H9 (cell line): ENCODE results near the gene GSE1. TPM values are rescaled to one million over a fixed set of nuclear protein-coding genes. Genes with fewer than 3 reads are reported as not detected.

Experiments used
- DNase-seq: peaks from one replicate; pipeline ENCODE4 v3.0.0-alpha.2; 2017
- H2AFZ ChIP-seq: one replicate; pipeline ENCODE4 v1.6.1; 2013; ENCODE audit warnings: mild to moderate bottlenecking, low read length, control low read depth, moderate library complexity
- H2AK5ac ChIP-seq: 2 replicates; pipeline ENCODE4 v1.6.1; 2013; ENCODE audit warnings: low read length, control low read depth, mixed read lengths; ENCODE audit not compliant: insufficient read length
- H2BK120ac ChIP-seq: one replicate; pipeline ENCODE4 v1.6.1; 2013; ENCODE audit warnings: low read depth, mild to moderate bottlenecking, low read length, control low read depth, inconsistent platforms; ENCODE audit not compliant: poor library complexity, severe bottlenecking
- H2BK12ac ChIP-seq: 2 replicates; pipeline ENCODE4 v1.6.1; 2013; ENCODE audit warnings: low read length, control low read depth, mixed read lengths, low read depth; ENCODE audit not compliant: insufficient read length
- H2BK15ac ChIP-seq: 2 replicates; pipeline ENCODE4 v1.6.1; 2013; ENCODE audit warnings: low read depth, low read length, control low read depth
- H2BK20ac ChIP-seq: one replicate; pipeline ENCODE4 v1.6.1; 2013; ENCODE audit warnings: low read depth, mild to moderate bottlenecking, low read length, control low read depth, inconsistent platforms; ENCODE audit not compliant: poor library complexity, severe bottlenecking
- H2BK5ac ChIP-seq: 2 replicates; pipeline ENCODE4 v1.6.1; 2013; ENCODE audit warnings: low read length, control low read depth, mixed read lengths; ENCODE audit not compliant: insufficient read length
- H3K14ac ChIP-seq: 2 replicates; pipeline ENCODE4 v1.6.1; 2013; ENCODE audit warnings: low read length, control low read depth; ENCODE audit not compliant: insufficient read depth
- H3K18ac ChIP-seq: 2 replicates; pipeline ENCODE4 v1.6.1; 2013; ENCODE audit warnings: low read depth, mild to moderate bottlenecking, mixed read lengths, low read length, control low read depth; ENCODE audit not compliant: insufficient read length
- H3K23ac ChIP-seq: 2 replicates; pipeline ENCODE4 v1.6.1; 2013; ENCODE audit warnings: low read length, control low read depth, mixed read lengths, low read depth; ENCODE audit not compliant: insufficient read length
- H3K23me2 ChIP-seq: 2 replicates; pipeline ENCODE4 v1.6.1; 2013; ENCODE audit warnings: low read depth, mild to moderate bottlenecking, mixed read lengths, low read length, control low read depth; ENCODE audit not compliant: insufficient read length, poor library complexity, severe bottlenecking
- H3K27ac ChIP-seq: 2 replicates; pipeline ENCODE4 v1.5.1; 2013; ENCODE audit warnings: low read length, control low read depth, mixed read lengths, low read depth; ENCODE audit not compliant: insufficient read length
- H3K27me3 ChIP-seq: 2 replicates; pipeline ENCODE4 v1.6.1; 2013; ENCODE audit warnings: low read length, control low read depth, inconsistent platforms; ENCODE audit not compliant: insufficient read depth
- H3K4ac ChIP-seq: 2 replicates; pipeline ENCODE4 v1.6.1; 2013; ENCODE audit warnings: low read depth, mild to moderate bottlenecking, control low read depth, inconsistent platforms, low read length, moderate library complexity
- H3K4me1 ChIP-seq: 2 replicates; pipeline ENCODE4 v1.6.1; 2013; ENCODE audit warnings: low read length, control low read depth, inconsistent platforms; ENCODE audit not compliant: insufficient read depth
- H3K4me2 ChIP-seq: 2 replicates; pipeline ENCODE4 v1.6.1; 2013; ENCODE audit warnings: low read length, control low read depth, mixed read lengths; ENCODE audit not compliant: insufficient read length, insufficient read depth
- H3K56ac ChIP-seq: 2 replicates; pipeline ENCODE4 v1.6.1; 2013; ENCODE audit warnings: low read depth, mild to moderate bottlenecking, mixed read lengths, low read length, control low read depth; ENCODE audit not compliant: insufficient read length
- H3K79me1 ChIP-seq: 2 replicates; pipeline ENCODE4 v1.6.1; 2013; ENCODE audit warnings: low read depth, mild to moderate bottlenecking, moderate library complexity, low read length, control low read depth, inconsistent platforms; ENCODE audit not compliant: insufficient read depth, poor library complexity, severe bottlenecking
- H3K79me2 ChIP-seq: 2 replicates; pipeline ENCODE4 v1.6.1; 2013; ENCODE audit warnings: low read length, control low read depth, inconsistent platforms; ENCODE audit not compliant: insufficient read depth
- H3K9ac ChIP-seq: 2 replicates; pipeline ENCODE4 v1.6.1; 2013; ENCODE audit warnings: low read length, control low read depth, mixed read lengths; ENCODE audit not compliant: insufficient read length; ENCODE audit errors: extremely low read depth
- H3K9me3 ChIP-seq: one replicate; pipeline ENCODE4 v1.6.1; 2013; ENCODE audit warnings: low read depth, low read length, inconsistent platforms; ENCODE audit not compliant: control insufficient read depth
- H3T11ph ChIP-seq: one replicate; pipeline ENCODE4 v1.6.1; 2013; ENCODE audit warnings: mild to moderate bottlenecking, low read length, control low read depth, inconsistent platforms
- H4K20me1 ChIP-seq: one replicate; pipeline ENCODE4 v1.6.1; 2013; ENCODE audit not compliant: control insufficient read depth, insufficient read length, insufficient read depth
- H4K5ac ChIP-seq: 2 replicates; pipeline ENCODE4 v1.6.1; 2013; ENCODE audit warnings: low read depth, mild to moderate bottlenecking, mixed read lengths, low read length, control low read depth; ENCODE audit not compliant: insufficient read length
- H4K8ac ChIP-seq: replicated peaks from 2 replicates; pipeline ENCODE4 v1.6.1; 2013; ENCODE audit warnings: low read length, control low read depth, mixed read lengths, low read depth; ENCODE audit not compliant: insufficient read length
- H4K91ac ChIP-seq: 2 replicates; pipeline ENCODE4 v1.6.1; 2013; ENCODE audit warnings: low read depth, mild to moderate bottlenecking, moderate library complexity, mixed read lengths, low read length, control low read depth; ENCODE audit not compliant: insufficient read length
- H3K27ac Mint-ChIP-seq, 3 experiments: 2 replicates in 2 of 3; 3 replicates in 1 of 3; pipeline ENCODE4 v1.8.0; 2020 to 2021; ENCODE audit warnings: mixed read lengths in 3 of 3, mild to moderate bottlenecking in 1 of 3, moderate library complexity in 1 of 3
- H3K27me3 Mint-ChIP-seq: 2 replicates; pipeline ENCODE4 v1.8.0; 2021; ENCODE audit warnings: low read depth, mild to moderate bottlenecking, moderate library complexity, mixed read lengths
- H3K36me3 Mint-ChIP-seq, 3 experiments: 2 replicates in 2 of 3; 3 replicates in 1 of 3; pipeline ENCODE4 v1.8.0; 2020 to 2021; ENCODE audit warnings: low read depth in 3 of 3, mixed read lengths in 3 of 3; ENCODE audit not compliant: insufficient read depth in 1 of 3
- H3K4me1 Mint-ChIP-seq, 2 experiments: 2 replicates each; pipeline ENCODE4 v1.8.0; 2020; ENCODE audit warnings: mixed read lengths in 2 of 2
- H3K4me3 Mint-ChIP-seq, 2 experiments: 2 replicates in 1 of 2; 3 replicates in 1 of 2; pipeline ENCODE4 v1.8.0; 2020 to 2021; ENCODE audit warnings: mild to moderate bottlenecking in 2 of 2, mixed read lengths in 2 of 2, moderate library complexity in 1 of 2
- H3K9me3 Mint-ChIP-seq, 2 experiments: 2 replicates in 1 of 2; 3 replicates in 1 of 2; pipeline ENCODE4 v1.8.0; 2020; ENCODE audit warnings: mild to moderate bottlenecking in 2 of 2, mixed read lengths in 2 of 2, moderate library complexity in 1 of 2
- WGBS: extraction: QIAGEN DNeasy Blood & Tissue Kit; methylation state at CpG from one replicate; pipeline ENCODE4 v1.1.7; 2013; ENCODE audit warnings: missing lambda C conversion rate, low lambda C conversion rate, mixed read lengths; ENCODE audit not compliant: insufficient read length; ENCODE audit errors: extremely low coverage; 5-methylcytosine and 5-hydroxymethylcytosine counted together
- total RNA-seq: library from RNA; stranded (reverse); gene quantifications from 2 replicates; pipeline ENCODE4 v1.2.1, GENCODE V29; 2021
- TF ChIP-seq, protein P1 (sequence below): fragments of 200-600 bp; sonication (generic); conservative IDR thresholded peaks from 3 replicates; pipeline ENCODE4 v1.8.0; 2021; ENCODE audit warnings: antibody characterized with exemption, mild to moderate bottlenecking

The GSE1 gene
- total RNA-seq, 1 experiment from 2014 or later = 125 TPM

DNA sequence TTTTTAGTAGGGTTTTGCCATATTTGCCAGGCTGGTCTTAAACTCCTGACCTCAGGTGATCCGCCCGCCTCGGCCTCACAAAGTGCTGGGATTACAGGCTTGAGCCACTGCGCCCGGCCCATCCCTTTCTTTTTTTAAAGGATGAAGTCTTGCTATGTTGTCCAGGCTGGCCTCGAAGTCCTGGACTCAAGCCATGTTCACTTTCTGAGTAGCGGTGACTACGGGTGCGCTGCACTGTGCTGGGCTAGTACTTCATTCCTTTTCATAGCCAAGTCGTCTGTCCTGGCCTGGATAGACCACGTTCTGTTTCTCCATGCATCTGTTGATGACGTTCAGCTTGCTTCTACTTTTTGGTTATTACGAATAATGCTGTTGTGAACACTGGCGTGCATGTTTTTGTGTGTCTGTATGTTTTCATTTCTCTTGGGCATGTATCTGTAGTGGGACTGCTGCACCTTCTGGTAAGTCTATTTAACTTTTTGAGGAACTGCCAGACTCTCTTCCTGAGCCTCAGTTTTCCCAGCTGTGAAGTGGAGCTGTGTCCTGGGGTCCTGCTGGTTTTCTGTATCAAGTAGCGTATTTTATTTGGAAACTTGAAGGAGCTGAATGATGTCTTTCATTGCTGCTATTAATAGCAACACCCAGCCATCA is 40.0 kb upstream of the GSE1 start:
- Histone ChIP-seq H2BK120ac (no peak overlapping the region), H3K56ac (no peak overlapping the region), H3K23me2 (no peaks in the 10 kb centered on the region), H3K23ac (no peak overlapping the region), H4K5ac (no peak overlapping the region), H3T11ph (no peak overlapping the region), H3K79me2 (peaks cover 5% of the 10 kb centered on the region; the same call in 1 of the 2 replicates), H3K27ac (no peak overlapping the region), H3K9me3 (no peaks in the 10 kb centered on the region), H3K18ac (no peak overlapping the region), H4K8ac (no peak overlapping the region), H2BK20ac (no peak overlapping the region), H3K9ac (no peak overlapping the region), H2BK12ac (no peak overlapping the region), H3K27me3 (no peaks in the 10 kb centered on the region), H2AK5ac (no peak overlapping the region), H4K91ac (no peak overlapping the region), H3K4me2 (no peak overlapping the region), H3K14ac (no peak overlapping the region), H4K20me1 (no peaks in the 10 kb centered on the region), H2BK5ac (no peak overlapping the region), H3K79me1 (no peaks in the 10 kb centered on the region), H2AFZ (no peak overlapping the region), H3K4me1 (peaks cover 5% of the 10 kb centered on the region; the same call in 1 of the 2 replicates), H2BK15ac (no peak overlapping the region), H3K4ac (no peak overlapping the region)
- no peak overlapping the region; a peak in 1 of 7 replicates for H3K27ac Mint-ChIP-seq
- H3K27me3 Mint-ChIP-seq = peaks cover 3% of the 10 kb centered on the region
- no CpG with 5 or more reads among the region's 15 CpGs for WGBS
- H3K4me1 Mint-ChIP-seq = peaks cover 80 to 82% of the 10 kb centered on the region in 2 experiments
- DNase-seq = no peak
- H3K4me3 Mint-ChIP-seq = no peak overlapping the region; a peak in 1 of 5 replicates
- H3K36me3 Mint-ChIP-seq = peaks cover 0 to 14% (median 2%) of the 10 kb centered on the region in 3 experiments; a peak in 5 of 7 replicates
- peaks cover 8 to 9% of the 10 kb centered on the region in 2 experiments; a peak in 4 of 5 replicates for H3K9me3 Mint-ChIP-seq
- TF ChIP-seq, protein P1, sequence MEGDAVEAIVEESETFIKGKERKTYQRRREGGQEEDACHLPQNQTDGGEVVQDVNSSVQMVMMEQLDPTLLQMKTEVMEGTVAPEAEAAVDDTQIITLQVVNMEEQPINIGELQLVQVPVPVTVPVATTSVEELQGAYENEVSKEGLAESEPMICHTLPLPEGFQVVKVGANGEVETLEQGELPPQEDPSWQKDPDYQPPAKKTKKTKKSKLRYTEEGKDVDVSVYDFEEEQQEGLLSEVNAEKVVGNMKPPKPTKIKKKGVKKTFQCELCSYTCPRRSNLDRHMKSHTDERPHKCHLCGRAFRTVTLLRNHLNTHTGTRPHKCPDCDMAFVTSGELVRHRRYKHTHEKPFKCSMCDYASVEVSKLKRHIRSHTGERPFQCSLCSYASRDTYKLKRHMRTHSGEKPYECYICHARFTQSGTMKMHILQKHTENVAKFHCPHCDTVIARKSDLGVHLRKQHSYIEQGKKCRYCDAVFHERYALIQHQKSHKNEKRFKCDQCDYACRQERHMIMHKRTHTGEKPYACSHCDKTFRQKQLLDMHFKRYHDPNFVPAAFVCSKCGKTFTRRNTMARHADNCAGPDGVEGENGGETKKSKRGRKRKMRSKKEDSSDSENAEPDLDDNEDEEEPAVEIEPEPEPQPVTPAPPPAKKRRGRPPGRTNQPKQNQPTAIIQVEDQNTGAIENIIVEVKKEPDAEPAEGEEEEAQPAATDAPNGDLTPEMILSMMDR = no peak
